ENCODE data around the gene RPP30. TPM values are rescaled to one million over a fixed set of nuclear protein-coding genes. Genes with fewer than 3 reads are reported as not detected.
"Not testable (repeated sequence)": the region's sequence is repeated elsewhere in the genome, so short reads cannot be mapped to it uniquely, and the experiment has no call there.

The RPP30 gene
- total RNA-seq, 1 donor, result 43.1 TPM

DNA sequence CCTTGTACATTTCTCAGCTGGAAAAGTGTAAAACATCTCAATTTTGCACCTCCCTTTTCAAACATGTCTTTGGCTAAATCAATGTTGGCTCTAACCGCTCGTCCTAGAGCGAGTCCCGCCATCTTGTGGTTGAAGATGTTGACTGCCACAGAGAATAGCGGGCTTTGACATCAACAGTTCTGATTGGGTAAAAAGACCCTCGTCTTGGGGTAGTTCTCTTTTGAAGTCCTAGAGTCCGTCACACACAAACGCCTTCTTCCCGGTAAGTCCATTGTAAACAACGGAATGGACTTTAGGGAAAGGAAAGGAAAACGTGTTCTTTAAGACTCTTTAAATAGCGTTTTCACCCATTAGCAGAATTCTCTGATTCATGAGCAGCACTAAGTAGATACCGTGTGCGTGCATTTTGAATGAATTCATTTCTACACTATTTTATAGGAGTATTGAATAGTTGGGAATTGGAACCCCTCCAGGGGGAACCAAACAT lies 452 bp upstream of the RPP30 start:
- H2AFZ ChIP-seq (ENCODE audit: low read length), result peak overlapping the region; percentile 96
- peak overlapping the region; percentile 98 for H3K4me2 ChIP-seq (ENCODE audit: insufficient read depth, low read length)
- peak overlapping the region; percentile 84 for H3K27ac ChIP-seq (ENCODE audit: low read depth, low read length)
- TF ChIP-seq, protein P1, sequence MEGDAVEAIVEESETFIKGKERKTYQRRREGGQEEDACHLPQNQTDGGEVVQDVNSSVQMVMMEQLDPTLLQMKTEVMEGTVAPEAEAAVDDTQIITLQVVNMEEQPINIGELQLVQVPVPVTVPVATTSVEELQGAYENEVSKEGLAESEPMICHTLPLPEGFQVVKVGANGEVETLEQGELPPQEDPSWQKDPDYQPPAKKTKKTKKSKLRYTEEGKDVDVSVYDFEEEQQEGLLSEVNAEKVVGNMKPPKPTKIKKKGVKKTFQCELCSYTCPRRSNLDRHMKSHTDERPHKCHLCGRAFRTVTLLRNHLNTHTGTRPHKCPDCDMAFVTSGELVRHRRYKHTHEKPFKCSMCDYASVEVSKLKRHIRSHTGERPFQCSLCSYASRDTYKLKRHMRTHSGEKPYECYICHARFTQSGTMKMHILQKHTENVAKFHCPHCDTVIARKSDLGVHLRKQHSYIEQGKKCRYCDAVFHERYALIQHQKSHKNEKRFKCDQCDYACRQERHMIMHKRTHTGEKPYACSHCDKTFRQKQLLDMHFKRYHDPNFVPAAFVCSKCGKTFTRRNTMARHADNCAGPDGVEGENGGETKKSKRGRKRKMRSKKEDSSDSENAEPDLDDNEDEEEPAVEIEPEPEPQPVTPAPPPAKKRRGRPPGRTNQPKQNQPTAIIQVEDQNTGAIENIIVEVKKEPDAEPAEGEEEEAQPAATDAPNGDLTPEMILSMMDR (IDR thresholded peaks at IDR 0.05; ENCODE audit: extremely low read depth, low read depth, low read length), result peak; percentile 74
- peak overlapping the region; percentile 98 for H3K4me3 ChIP-seq (ENCODE audit: insufficient read depth, low read length)
- H3K4me1 ChIP-seq (ENCODE audit: insufficient read depth, low read length), result peaks cover 15% of the 10 kb centered on the region
- DNase-seq (ENCODE audit: insufficient read length, low spot score, missing footprints), result peak; percentile 76
- H4K20me1 ChIP-seq (ENCODE audit: insufficient read depth, low read length), result peaks cover 13% of the 10 kb centered on the region
- H3K27me3 ChIP-seq (ENCODE audit: insufficient read depth, low read length), result peaks cover 6% of the 10 kb centered on the region
- H3K9me3 ChIP-seq (ENCODE audit: low read depth, low read length), result no peaks in the 10 kb centered on the region
- peaks cover 6% of the 10 kb centered on the region for H3K36me3 ChIP-seq (ENCODE audit: insufficient read depth, low read length)
- H3K79me2 ChIP-seq (ENCODE audit: insufficient read depth, low read length), result peaks cover 30% of the 10 kb centered on the region

DNA sequence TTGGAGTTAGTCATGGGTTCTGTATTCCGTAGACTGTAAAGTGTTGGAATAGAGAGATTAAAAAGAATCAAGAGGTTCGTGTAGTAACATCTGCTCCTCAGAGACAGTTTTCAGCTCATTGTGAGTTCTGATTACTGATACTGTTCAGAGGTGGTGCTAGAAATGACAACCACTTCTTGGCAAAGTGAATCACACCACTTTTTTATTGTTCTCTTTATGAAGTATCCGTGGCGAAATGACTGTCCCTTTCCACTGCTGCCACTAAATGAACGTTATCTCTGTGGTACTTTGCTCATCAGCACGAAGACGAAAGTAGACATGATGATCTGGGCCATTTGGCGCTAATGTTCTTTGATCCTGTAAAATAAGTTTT lies 860 bp downstream of the RPP30 start:
- Histone ChIP-seq H3K4me1 (ENCODE audit: insufficient read depth, low read length) (peaks cover 15% of the 10 kb centered on the region), H3K79me2 (ENCODE audit: insufficient read depth, low read length) (peaks cover 30% of the 10 kb centered on the region), H3K36me3 (ENCODE audit: insufficient read depth, low read length) (peaks cover 11% of the 10 kb centered on the region), H2AFZ (ENCODE audit: low read length) (peak overlapping the region; percentile 96), H3K4me3 (ENCODE audit: insufficient read depth, low read length) (peak overlapping the region; percentile 98), H4K20me1 (ENCODE audit: insufficient read depth, low read length) (peaks cover 13% of the 10 kb centered on the region), H3K9me3 (ENCODE audit: low read depth, low read length) (no peaks in the 10 kb centered on the region), H3K27ac (ENCODE audit: low read depth, low read length) (peak overlapping the region; percentile 84), H3K4me2 (ENCODE audit: insufficient read depth, low read length) (peak overlapping the region; percentile 98), H3K27me3 (ENCODE audit: insufficient read depth, low read length) (peaks cover under 1% of the 10 kb centered on the region)
- DNase-seq (ENCODE audit: insufficient read length, low spot score, missing footprints), result no peak
- TF ChIP-seq, protein P1 (IDR thresholded peaks at IDR 0.05; ENCODE audit: extremely low read depth, low read depth, low read length), result no peak

DNA sequence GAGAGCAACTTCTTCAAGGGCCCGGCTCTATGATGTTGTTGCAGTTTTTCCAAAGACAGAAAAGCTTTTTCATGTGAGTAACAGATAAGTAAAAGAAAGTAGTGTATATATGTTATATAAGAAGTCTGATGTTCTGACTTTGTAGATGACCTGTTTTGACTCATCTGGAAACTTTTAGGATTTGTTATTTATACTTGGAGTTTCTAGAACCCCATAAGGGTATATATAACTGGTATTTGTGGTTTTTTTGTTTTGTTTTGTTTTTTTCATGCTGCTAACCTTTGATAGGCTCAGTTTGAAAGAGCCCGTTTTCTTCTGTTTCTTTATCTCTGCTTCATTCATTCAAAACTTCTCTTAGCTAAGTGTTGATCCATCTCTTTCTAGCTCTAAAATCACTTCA lies 7.3 kb downstream of the RPP30 start:
- H3K27me3 ChIP-seq (ENCODE audit: insufficient read depth, low read length), result no peaks in the 10 kb centered on the region
- H3K4me1 ChIP-seq (ENCODE audit: insufficient read depth, low read length), result peaks cover 5% of the 10 kb centered on the region
- peaks cover 6% of the 10 kb centered on the region for H3K79me2 ChIP-seq (ENCODE audit: insufficient read depth, low read length)
- TF ChIP-seq, protein P1 (IDR thresholded peaks at IDR 0.05; ENCODE audit: extremely low read depth, low read depth, low read length), result no peak
- no peak for DNase-seq (ENCODE audit: insufficient read length, low spot score, missing footprints)
- H3K36me3 ChIP-seq (ENCODE audit: insufficient read depth, low read length), result peaks cover 25% of the 10 kb centered on the region
- no peak overlapping the region for H3K4me3 ChIP-seq (ENCODE audit: insufficient read depth, low read length)
- no peak overlapping the region for H3K27ac ChIP-seq (ENCODE audit: low read depth, low read length)
- H4K20me1 ChIP-seq (ENCODE audit: insufficient read depth, low read length), result no peaks in the 10 kb centered on the region
- H3K4me2 ChIP-seq (ENCODE audit: insufficient read depth, low read length), result no peak overlapping the region
- H3K9me3 ChIP-seq (ENCODE audit: low read depth, low read length), result no peaks in the 10 kb centered on the region
- no peak overlapping the region for H2AFZ ChIP-seq (ENCODE audit: low read length)

DNA sequence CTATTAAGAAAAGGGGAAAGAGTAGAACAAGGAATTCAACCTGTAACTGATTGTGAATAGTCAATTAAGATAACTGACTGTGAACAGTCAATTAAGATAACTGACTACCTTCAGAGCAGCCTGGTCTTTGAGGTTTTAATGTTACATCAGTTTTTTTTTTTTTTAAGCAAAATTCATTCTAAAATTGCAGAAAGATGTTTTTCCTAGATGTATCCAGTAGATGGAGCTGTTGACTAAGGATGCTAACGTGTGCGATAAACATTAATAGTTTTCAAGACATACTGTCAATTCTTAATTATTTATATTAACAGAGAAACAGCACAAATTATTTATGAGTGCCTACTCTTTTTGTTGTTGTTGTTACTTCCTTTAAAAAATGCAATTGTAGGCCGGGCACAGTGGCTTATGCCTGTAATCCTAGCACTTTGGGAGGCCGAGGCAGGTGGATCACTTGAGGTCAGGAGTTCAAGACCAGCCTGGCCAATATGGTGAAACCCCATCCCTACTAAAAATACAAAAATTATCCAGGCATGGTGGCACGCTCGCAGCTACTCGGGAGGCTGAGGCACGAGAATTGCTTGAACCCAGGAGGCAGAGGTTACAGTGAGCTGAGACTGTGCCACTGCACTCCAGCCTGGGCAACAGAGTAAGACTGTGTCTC lies 8.4 kb downstream of the RPP30 start:
- not testable (repeated sequence) for H4K20me1 ChIP-seq (ENCODE audit: insufficient read depth, low read length); H3K27me3 ChIP-seq (ENCODE audit: insufficient read depth, low read length); H3K4me3 ChIP-seq (ENCODE audit: insufficient read depth, low read length); H3K79me2 ChIP-seq (ENCODE audit: insufficient read depth, low read length); H3K4me2 ChIP-seq (ENCODE audit: insufficient read depth, low read length); H3K9me3 ChIP-seq (ENCODE audit: low read depth, low read length); H3K27ac ChIP-seq (ENCODE audit: low read depth, low read length); H2AFZ ChIP-seq (ENCODE audit: low read length); DNase-seq (ENCODE audit: insufficient read length, low spot score, missing footprints)
- peaks cover 25% of the 10 kb centered on the region for H3K36me3 ChIP-seq (ENCODE audit: insufficient read depth, low read length)
- H3K4me1 ChIP-seq (ENCODE audit: insufficient read depth, low read length), result peaks cover 16% of the 10 kb centered on the region
- TF ChIP-seq, protein P1 (IDR thresholded peaks at IDR 0.05; ENCODE audit: extremely low read depth, low read depth, low read length), result peak; percentile 61
